IPS-NIHi7 (cell line): ENCODE measurements around the gene UBE3D.
"Not testable (repeated sequence)": the region's sequence is repeated elsewhere in the genome, so short reads cannot be mapped to it uniquely, and the experiment has no call there.

Experiments
- DNase-seq: peaks from one replicate; pipeline ENCODE4 v3.0.0; 2012; ENCODE audit warnings: mixed read lengths; ENCODE audit errors: extremely low spot score

Gene UBE3D

DNA sequence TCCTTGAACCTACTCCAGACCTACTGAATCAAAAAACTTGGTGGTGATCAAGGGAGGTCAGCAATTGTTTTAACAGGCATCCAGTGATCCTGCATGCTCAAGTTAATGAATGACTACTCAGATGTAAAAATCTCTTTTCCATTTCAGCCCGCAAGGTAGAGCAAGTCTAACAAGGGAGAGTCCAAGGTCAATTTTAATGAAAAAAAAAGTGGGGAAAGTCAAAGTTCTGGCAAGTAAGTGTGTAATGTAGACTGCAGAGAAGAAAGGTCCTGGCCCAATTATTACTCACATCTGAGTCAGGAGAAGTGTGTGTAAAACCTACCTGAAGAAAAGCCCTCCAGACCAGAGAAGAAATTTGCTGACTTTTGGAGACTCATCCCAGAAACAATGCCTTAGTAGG, 193.5 kb downstream of the UBE3D start:
- no peak for DNase-seq

DNA sequence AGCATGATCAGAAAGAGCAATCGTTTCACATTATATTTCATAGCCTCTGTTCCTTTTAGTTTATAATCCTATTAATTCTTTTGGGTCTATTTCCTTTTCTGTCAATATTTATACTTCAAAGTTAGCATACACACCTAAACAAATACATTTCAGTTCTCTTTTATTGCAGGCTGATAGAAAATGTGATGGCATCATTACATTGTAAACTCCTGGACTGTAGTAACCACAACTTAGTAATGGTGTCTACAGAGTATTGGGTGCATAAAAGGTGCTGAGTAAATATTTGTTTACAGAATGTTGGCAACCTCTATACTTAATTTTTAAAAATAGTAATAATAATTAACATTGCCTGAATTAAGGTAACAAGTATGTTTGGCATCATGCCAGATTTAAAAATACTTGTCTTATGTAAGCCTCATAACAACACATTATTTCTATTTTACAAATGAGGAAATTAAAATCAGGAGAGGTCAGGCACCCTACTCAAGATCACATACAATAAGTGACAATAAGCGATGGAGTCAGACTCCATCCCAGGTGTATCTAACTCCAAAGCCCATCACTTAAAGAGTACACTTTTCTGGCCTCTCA, 195.0 kb downstream of the UBE3D start:
- DNase-seq: no peak

DNA sequence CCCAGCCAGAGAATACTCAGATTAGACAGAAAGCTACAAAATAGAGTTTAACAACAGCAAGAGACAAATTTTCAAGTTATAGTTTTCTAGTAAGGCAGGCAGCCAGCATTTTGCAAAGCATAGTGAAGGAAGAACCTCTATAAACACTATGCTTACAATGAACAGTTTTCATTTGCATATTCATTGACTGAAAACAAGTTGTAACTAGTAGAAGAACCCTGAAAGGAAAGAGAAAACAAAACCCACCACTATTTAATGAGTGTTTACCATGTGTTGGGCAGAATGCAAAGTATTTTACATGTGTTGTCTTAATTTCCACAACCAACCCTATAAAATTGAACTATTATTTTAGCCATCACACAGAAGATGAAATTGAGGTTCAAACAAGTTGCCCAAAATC, 196.1 kb downstream of the UBE3D start:
- no peak for DNase-seq

DNA sequence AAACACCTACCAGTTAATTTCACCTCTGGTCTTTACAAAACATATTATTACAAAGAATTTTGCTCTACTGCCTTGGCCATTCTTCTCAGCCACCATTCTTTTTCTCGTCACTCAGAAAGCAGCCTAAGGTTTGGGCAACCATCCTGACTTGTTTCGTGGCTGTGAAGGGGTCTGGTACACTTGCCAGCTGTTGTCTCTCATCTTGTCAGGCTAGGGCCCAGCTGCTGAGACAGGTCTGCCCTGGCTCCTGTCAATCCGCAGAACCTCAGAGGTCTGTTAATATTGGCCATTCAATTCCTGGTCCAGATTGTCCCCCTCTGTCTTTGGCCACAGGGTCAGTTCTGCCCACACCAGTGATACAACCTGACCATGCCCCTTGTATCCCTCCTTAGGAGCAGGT, 197.7 kb downstream of the UBE3D start:
- no peak for DNase-seq

DNA sequence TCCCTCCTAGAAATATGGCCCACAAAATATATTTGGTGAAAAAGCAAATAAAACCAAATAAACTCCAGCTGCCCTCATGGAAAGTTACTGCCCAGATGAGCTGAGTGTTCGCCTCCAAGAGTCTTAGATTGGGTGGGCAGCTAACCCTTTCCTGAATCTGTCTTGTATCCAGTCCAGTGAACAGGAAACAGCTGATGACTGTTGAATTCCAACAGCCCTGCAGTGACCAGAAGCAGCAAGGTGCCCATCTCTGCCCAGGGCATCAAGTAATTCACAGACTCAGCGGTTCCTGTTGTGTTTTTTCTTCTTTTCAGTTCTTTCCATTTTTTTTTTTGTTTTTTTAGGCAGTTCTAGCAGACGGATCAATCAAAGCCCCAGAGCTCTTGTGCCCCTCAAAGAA, 199.2 kb downstream of the UBE3D start:
- no peak for DNase-seq

DNA sequence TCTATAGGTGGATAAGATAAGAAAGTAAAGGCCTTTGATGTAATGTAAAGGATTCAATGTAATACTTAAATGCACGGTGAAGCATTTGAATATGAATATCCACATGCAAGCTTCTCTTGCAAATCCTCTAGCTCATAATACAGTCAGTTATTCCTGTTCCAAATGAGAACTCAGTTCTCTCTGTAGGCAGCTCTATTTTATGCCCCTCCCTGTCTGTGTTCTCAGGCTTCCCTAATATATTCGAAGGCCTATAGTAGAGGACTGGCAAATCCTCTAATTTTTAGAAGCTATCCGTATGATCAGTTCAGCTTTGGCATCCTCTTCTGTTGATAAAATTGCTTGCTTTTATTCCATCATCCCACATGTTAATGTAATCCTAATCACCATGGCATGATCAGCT, 200.2 kb downstream of the UBE3D start:
- DNase-seq: no peak

DNA sequence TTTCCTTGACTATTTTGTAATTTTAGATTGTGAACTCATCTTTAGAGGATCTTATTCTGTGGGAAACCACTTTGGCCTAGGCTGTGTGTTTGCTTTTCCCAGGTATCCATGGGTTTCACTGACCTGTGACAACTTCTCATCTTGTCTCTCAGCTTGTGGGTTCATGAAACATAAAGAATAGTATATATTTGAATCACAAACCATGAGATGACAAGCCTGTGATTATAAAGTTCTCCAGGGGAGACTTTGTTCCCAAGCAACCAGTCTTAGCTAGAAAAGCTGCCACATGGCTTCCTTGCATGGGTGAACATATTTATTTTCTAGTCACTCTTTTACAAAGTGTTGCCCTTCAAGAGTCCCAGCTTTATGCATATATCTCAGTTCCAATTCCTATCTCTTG, 201.9 kb downstream of the UBE3D start:
- DNase-seq: no peak

DNA sequence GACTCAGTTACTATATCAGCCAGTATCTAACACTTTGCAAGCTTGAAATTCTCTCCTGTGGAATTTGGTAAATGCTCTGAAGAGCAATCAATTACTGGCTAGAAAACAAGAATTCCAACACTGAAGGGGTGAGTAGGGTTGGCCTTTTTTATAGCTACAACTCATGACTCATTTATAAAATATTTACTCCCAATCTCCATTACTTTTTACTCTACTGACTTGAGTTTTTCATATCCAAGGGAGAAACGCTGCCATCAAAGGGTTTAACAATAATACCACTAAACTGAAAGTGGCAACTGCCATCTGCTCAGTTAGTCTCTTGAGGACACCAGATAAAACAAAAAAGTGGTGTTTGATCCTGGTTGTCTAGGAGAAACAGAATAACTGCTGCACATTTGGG, 203.1 kb downstream of the UBE3D start:
- no peak for DNase-seq

DNA sequence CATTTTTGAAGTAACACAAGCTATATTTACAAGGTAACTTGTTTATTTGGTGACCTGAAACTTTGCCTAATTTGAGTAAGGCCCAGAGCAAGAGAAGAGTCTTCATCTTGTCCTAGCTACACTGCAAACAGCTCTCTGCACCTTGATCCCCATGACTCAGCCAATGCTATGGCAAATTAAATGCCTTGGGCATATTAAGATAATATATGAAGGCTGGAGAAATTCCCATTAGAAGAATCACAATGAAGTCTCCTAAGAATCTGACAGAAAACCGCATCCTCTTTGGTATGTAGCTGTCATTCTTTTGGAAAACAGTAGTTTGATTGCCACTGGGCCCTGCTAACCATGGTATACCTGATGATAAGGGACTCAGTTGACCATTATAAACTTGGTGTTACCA, 204.5 kb downstream of the UBE3D start:
- no peak for DNase-seq

DNA sequence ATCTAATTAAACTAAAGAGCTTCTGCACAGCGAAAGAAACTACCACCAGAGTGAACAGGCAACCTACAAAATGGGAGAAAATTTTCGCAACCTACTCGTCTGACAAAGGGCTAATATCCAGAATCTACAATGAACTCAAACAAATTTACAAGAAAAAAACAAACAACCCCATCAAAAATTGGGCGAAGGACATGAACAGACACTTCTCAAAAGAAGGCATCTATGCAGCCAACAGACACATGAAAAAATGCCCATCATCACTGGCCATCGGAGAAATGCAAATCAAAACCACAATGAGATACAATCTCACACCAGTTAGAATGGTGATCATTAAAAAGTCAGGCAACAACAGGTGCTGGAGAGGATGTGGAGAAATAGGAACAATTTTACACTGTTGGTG, 209.6 kb downstream of the UBE3D start:
- not testable (repeated sequence) for DNase-seq

DNA sequence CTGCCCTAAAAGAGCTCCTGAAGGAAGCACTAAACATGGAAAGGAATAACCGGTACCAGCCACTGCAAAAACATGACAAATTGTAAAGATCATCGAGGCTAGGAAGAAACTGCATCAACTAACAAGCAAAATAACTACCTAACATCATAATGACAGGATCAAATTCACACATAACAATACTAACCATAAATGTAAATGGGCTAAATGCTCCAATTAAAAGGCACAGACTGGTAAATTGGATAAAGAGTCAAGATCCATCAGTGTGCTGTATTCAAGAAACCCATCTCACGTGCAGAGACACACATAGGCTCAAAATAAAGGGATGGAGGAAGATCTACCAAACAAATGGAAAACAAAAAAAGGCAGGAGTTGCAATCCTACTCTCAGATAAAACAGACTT, 212.7 kb downstream of the UBE3D start:
- DNase-seq: not testable (repeated sequence)

DNA sequence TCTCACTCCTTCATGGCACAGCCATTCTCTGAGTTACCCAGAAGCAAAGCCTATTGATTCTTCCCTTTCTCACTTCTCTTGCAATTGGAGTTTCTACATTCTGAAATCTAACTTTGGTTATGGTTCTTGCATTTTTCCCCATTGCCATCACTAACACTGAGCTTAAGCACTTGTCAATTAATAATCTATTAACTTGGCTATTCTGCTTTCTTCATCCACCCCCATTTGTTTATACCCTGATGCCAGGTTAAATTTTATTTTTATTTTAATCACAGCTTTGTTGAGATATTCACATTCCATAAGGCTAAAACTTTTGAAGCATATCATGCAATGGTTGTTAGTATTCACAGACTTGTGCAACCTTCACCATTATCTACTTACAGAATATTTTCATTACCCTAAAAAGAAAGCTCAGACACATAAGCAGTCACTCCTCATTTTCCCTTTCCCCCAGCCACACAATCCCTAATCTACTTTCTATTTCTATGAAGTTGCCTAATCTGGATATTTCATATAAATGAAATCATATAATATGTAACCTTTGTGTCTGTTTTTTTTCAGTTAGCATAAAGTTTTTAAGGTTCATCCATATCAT, 222.3 kb downstream of the UBE3D start:
- DNase-seq: no peak

DNA sequence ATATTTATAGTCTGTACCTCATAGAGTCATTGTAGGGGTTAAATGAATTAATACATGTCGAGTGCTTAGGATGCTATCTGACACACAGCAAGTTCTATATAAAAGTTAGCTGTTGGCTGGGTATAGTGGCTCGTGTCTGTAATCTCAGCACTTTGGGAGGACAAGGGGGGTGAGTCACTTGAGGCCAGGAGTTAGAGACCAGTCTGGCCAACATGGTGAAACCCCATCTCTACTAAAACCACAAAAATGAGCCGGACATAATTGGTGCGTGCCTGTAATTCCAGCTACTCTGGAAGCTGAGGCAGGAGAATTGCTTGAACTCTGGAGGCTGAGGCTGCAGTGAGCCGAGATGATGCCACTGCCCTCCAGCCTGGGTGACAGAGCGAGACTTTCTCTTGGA, 222.9 kb downstream of the UBE3D start:
- DNase-seq: no peak
